ENCODE results near the gene GLT6D1. TPM values are rescaled to one million over a fixed set of nuclear protein-coding genes. Genes with fewer than 3 reads are reported as not detected.

GLT6D1 gene
- total RNA-seq, 1 donor, result not detected

DNA sequence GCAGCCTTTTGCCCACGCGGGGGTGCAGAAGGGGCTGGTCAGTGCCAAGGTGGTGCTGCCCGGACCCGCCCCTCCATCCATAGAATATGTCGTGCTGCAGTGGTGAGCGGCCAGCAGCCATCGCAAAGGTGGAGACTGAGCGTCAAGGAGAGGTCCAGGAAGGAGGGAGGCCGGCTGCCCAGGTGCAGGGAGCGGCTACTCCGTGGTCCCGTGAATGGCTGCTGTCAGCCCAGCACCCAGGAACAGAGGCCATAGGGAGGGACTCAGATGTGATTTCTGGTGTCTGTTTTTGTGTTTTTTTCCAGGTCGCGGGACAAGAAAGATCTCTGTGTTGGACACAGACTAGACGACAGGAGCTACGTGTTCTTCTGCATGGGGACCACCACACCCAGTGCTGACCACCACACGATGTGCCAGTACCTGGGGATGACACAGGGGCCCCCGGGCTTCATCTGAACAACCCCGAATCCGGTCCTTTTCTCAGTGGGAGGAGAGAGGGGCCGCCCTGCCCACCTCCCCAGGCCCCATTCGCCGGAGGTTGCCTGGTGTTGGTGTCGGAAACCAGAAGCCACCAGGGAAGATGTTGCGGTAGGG lies 48.8 kb downstream of the GLT6D1 start:
- no peak overlapping the region for H3K4me3 ChIP-seq (ENCODE audit: low read depth, low read length)
- no peak for DNase-seq (ENCODE audit: low read depth)
- TF ChIP-seq, protein P1, sequence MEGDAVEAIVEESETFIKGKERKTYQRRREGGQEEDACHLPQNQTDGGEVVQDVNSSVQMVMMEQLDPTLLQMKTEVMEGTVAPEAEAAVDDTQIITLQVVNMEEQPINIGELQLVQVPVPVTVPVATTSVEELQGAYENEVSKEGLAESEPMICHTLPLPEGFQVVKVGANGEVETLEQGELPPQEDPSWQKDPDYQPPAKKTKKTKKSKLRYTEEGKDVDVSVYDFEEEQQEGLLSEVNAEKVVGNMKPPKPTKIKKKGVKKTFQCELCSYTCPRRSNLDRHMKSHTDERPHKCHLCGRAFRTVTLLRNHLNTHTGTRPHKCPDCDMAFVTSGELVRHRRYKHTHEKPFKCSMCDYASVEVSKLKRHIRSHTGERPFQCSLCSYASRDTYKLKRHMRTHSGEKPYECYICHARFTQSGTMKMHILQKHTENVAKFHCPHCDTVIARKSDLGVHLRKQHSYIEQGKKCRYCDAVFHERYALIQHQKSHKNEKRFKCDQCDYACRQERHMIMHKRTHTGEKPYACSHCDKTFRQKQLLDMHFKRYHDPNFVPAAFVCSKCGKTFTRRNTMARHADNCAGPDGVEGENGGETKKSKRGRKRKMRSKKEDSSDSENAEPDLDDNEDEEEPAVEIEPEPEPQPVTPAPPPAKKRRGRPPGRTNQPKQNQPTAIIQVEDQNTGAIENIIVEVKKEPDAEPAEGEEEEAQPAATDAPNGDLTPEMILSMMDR (IDR thresholded peaks at IDR 0.05; ENCODE audit: insufficient read depth, low read length), result no peak

DNA sequence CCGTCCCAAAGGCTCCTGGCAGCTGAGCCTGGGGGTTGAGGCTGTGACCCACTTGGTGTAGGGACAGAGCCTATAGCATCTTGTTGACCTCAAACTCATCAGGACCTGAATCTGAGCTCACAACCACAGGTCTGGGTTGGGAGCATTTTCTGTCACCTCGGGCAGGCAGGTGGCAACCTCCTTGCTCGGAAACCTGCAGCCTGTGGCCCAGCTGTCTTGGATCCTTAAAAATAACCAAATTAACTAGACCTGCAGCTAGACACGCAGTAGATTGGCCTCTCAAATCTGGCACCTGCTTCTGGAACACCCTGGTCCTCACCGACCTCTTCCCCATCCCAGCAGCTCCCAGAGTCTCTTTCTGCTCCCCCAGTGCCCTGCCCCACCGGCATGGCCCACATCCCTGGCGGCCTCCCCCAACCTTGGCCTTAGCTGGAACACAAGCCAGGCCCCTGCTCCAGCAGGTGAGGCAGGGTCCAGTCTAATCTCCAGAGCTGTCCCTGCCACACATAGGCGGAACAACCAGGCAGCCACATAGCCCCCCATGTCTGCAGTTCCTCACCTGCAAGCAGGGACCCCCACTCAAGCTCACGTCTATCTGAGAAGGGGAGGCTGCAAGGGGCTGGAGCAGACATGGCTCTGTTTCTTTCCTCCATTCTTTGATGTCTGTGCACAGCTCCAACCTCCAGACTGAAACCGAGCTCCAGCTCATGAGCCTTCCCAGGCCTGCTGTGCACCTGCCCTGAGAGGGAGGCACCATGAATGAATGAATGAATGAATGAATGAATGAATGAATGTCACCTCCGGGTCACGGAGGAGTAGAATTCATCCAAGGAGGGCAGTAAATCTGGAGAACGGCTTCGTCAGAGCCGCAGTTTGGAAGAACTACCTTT lies 49.5 kb downstream of the GLT6D1 start:
- DNase-seq (ENCODE audit: low read depth), result no peak
- no peak overlapping the region for H3K4me3 ChIP-seq (ENCODE audit: low read depth, low read length)
- TF ChIP-seq, protein P1 (IDR thresholded peaks at IDR 0.05; ENCODE audit: insufficient read depth, low read length), result no peak

DNA sequence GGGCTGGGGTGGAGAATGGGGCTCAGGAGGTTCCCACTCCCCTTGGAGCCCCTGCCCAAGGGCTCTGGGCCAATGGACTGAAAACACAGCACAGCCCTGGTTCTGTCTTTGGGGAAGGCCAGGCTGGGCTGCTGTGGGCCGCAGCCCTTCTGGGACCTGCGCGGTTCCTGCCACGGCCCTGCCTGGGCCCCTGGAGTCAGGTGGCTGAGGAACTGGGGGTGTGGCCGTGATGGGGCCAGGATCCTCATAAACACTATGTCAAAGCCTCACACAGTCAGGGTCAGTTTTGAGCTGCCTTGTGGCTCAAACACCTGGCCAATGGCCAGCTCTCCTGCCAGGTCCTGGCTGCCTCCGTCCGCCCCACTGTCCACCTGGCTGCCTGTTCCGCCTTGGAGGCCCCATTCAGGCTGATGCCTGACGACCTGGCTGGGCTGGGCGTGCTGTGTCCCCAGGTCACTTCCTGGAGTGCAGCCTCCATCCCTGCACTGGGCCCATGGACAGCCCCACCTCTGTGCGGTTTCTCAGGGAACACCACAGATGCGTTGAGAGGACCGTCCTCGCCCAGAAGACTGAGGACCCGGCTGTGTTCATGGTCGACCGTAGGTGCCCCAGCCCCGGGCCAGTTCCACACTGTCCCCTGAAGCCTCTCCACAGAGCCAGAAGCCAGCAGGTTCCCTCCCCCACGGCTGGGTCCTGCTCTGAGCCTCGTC lies 50.3 kb downstream of the GLT6D1 start:
- no peak overlapping the region for H3K4me3 ChIP-seq (ENCODE audit: low read depth, low read length)
- no peak for DNase-seq (ENCODE audit: low read depth)
- TF ChIP-seq, protein P1 (IDR thresholded peaks at IDR 0.05; ENCODE audit: insufficient read depth, low read length), result no peak

DNA sequence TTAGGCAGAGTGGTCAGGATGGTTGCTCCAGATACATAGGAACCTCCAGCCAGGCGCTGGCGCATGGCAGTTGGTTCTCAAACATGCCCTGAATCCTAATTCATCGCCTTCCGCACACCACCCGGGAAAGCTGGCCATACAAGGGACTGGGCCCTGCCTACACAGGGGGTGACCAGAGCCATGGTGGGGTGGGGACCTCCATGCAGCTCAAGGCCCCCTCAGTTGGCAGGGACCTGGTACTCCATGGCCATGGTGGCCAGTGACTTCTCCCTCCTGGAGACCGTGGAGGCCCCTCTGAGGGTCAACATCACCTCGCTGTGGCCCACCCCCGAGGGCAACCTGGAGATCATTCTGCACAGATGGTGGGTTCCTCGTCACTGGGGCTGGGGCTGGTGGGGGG lies 51.0 kb downstream of the GLT6D1 start:
- no peak overlapping the region for H3K4me3 ChIP-seq (ENCODE audit: low read depth, low read length)
- TF ChIP-seq, protein P1 (IDR thresholded peaks at IDR 0.05; ENCODE audit: insufficient read depth, low read length), result no peak
- DNase-seq (ENCODE audit: low read depth), result no peak

DNA sequence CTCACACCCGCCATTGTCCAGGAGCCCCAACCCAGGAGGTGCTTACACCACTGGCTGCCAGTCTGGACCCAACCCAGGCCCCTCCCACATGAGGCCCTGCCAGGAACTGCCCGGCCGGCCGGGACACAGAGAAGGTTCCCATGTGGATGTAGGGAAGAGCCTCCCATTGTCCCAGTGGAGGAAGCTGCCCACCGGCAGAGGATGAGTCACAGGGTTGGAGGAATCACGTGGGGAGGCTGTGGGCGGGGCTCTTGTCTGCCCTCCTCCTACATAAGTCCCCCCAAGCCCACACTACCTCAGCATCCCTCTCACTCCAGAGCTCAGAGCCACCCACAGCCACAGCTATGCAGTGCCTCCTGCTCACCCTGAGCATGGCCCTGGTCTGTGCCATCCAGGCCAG lies 51.7 kb downstream of the GLT6D1 start:
- TF ChIP-seq, protein P1 (IDR thresholded peaks at IDR 0.05; ENCODE audit: insufficient read depth, low read length), result no peak
- DNase-seq (ENCODE audit: low read depth), result no peak
- H3K4me3 ChIP-seq (ENCODE audit: low read depth, low read length), result no peak overlapping the region

DNA sequence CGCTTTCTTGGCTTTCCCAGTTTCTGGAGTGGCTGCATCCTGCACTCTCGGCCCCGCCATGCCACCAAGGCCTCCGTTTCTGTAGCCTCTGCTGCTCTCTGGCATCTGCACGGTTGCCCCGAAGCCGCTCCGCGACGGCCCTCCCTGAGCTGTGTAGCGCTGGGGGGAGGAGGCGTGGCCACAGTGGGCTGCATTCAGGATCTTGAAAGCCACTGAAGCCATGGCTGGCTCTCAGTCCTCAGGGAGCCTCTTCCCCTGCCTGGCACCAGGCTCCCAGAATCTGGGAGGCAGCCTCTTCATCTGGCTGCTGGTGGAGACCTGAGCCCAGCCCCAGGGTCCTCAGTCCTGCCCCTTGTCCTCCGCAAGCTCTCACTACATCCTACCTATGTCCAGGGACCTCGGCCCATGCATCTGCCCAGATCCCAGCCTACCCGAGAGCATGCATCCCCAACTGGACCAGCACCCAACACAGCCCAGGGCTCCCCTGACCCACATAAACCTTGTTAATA lies 52.7 kb downstream of the GLT6D1 start:
- DNase-seq (ENCODE audit: low read depth), result no peak
- TF ChIP-seq, protein P1 (IDR thresholded peaks at IDR 0.05; ENCODE audit: insufficient read depth, low read length), result no peak
- H3K4me3 ChIP-seq (ENCODE audit: low read depth, low read length), result no peak overlapping the region

Data from fibroblast of the aortic adventitia (primary cell).